Stromal cell of bone marrow (primary cell): ENCODE results near the gene FXYD6.
"Not testable (repeated sequence)": the region's sequence is repeated elsewhere in the genome, so short reads cannot be mapped to it uniquely, and the experiment has no call there.

ENCODE experiments used
- DNase-seq: peaks from one replicate; pipeline ENCODE4 v3.0.0-alpha.2; 2012; ENCODE audit warnings: low read depth

FXYD6 gene, protein sequence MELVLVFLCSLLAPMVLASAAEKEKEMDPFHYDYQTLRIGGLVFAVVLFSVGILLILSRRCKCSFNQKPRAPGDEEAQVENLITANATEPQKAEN

DNA sequence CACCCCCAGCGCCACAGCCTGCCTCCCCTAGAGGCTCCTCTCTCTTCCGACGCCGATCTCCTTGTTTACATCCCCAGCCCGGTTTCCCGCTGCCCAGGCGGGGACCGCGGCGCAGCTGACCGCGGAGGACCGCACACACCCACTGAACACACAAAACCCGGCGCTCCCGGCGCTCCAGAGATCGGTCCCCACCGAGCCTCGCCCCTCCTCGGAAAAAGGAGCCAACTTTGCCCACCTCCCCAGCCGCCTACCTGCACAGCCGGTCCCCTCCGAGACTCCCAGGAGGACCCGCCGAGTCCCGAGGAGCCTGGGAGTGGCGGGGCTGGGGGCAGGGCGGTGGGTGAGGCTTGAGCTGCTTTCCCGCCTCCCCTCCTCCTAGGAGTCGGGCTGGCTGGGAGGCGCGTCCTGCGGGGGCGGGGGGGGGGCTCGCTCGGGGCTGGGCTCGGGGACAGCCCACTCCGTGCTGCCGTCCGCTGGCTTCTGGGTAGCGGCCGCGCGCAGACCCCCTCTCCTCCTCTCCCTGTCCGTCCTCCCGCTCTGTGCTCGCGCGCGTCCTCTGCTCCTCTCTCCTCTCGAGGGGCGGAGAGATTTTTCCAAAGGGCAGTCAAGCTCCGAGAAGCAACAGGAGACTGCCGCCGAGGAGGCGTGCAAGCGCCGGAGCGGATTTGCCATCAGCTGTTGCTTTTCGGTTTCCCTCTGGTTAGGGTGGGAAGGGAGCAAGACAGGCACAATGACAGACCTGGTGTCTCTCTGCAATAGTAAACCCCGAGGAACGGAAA, at the start of gene FXYD6:
Gene FXYD6 (minus strand): TSS at position 318 of the 779 bp plus-strand sequence. CDS start 33,882 bp downstream, outside the sequence.
- DNase-seq, result no peak

DNA sequence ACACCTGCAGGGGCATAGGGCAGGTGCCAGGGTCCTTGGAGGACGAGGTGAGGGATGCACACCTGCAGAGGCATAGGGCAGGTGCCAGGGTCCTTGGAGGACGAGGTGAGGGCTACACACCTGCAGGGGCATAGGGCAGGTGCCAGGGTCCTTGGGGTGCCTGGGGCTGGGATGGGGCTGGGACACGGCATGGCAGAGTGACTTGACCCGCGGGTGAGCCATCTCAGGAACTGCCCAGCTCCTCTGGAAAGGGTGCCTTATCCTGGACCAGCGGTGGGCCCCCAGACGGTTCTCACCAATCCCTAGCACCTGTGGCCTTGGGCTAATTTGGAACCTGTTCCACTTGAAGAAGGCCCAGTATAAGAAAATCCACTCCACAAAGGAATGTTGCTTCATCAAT, 49.7 kb upstream of the FXYD6 start:
- DNase-seq, result not testable (repeated sequence)

DNA sequence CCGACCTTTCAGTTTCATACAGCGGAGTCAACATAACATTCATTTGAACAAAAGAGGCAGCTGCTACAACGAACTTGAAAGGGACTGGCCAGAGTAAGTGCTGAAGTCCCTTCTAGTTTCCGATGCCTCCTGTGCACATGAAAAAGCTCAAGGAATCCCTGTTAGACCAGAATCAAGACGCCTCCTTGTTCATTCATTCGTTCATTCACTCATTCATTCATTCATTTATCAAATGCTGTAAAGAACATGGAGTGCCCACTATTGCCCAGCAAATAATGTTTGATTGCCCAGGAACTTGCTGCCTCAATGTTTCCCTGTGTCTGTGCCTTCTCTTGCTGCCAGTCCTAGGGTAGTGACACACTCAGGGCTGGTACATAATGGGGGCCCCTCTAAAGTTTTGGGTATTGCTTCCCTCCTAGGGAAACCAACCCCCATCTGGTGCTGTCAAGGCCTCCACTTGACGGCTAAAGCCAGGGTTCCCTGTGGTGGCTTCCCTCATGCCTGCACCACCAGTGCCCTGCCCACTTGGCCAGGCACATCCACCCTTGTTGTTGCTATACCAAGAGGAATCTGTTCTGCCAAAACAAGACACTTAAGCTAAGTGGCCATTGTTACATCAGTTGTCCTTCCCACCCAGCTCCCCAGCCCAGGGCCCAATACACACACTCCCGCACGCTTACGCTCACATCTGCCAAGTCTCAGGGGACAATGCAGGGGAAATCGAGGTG, 48.9 kb upstream of the FXYD6 start:
- DNase-seq, result no peak

DNA sequence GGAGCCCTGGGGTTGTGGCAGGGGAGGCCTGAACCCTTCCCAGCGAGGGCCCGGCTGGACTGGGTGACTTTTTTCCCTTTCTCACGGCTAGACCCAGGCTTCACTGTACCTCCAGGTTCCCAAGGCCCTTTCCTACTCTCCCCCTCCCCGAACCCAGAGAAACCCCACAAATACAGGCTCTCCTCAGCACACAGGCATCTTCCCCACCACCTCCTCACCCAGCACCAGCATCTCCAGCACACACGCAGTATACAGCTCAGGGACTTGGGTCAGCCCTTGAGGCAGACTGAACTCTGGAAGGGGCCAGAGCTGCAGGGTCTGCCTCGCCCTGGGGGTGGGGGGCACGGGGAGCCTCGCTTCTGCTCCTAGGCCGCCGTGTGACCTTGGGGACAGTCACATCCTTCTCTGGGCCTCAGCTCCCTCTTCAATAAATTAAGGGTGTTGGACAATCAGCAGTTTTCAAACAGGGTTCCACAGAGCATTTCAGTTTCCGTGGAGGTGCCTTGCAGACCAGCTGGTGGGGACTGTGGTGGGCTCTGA, 48.2 kb upstream of the FXYD6 start:
- no peak for DNase-seq

DNA sequence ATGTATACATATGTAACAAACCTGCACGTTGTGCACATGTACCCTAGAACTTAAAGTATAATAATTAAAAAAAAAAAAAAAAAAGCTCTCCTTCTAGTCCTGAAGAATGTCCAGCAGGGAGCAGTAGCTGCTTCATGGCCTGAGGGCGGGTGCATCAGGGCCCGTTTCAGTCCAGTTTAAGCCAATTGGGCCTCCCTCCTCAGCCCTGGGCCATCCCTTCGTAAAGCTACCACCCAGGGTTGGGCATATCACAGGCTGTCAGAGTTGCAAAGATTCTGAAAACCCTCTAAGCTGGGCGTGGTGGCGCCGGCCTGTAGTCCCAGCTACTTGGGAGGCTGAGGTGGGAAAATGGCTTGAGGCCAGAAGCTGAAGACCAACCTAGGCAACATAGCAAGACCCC, 47.3 kb upstream of the FXYD6 start:
- no peak for DNase-seq

DNA sequence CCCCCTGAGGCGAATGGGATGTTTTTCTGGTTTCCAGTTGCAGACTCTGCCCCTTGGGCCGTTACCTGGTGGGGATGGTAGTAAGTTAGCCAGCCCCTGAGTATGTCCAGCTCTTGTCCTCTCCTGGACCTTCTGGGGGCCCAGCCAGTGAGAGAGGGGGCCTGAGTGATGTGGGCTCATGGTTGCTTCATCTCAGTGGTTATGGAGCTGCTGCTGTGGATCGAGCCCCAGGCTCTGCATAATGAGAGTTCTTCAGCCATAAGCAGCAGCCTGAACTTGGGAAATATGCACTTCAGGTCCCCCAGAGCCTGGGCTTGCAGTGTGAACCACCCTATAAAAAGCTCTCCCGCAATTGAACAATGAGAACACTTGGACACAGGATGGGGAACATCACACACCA, 46.8 kb upstream of the FXYD6 start:
- DNase-seq, result no peak

DNA sequence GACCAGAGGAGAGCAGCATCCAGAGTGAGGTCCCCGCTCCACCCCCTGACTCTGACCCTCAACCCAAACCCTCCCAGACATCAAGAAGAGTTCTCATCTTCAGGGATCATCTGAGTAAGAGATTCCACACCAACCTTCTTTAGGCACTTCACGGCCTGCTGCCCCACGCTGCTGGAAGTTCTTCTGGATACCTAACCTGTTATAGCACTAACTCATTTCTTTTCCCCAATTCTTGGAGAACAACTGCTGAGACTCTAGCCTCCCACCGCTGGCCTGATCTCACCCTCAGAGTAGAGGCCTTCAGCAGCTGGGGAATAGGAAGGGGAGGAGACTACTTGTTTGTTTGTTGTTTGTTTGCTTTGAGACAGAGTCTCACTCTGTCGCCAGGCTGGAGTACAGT, 45.4 kb upstream of the FXYD6 start:
- no peak for DNase-seq

DNA sequence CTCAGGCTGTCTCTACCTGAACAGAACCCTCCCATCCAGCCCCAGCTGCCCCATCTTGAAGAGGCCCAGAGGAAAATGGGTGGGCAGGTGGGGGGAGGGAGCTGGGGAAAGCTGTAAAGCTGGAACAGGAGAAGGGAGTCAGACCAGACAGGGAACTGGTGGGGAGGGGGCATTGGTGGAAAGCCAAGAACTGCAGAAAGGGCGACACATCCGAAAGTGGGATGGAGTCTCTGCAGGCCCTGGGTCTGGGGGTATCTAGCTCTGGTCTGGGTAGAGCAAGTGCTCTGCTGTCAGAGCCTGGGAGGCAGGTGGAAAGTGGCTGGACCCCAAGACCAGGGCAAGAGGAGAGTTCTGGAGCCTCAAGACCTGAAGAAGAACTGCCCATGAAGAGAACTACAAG, 45.0 kb upstream of the FXYD6 start:
- no peak for DNase-seq

DNA sequence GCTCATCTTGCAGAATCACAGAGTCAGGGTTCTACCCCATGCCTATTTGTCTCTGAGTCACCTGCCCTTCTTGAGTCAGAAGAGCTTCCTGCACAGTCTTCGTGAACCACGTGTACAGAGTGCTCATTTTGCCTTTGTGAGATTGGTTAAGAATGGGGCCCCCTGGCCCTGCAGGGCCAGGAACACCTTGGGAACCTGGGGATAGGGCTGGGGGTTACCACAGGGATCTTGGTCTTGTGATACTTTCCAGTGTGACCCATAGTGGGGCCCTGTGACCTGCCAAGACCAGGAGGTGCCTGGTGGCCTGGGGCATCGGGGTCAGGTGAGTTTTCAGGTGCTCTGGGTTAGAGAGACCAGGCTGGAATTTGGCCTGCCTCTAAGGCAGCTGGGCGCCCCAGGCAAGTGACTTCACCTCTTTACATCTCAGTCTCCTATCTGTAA, 43.3 kb upstream of the FXYD6 start:
- DNase-seq, result no peak

DNA sequence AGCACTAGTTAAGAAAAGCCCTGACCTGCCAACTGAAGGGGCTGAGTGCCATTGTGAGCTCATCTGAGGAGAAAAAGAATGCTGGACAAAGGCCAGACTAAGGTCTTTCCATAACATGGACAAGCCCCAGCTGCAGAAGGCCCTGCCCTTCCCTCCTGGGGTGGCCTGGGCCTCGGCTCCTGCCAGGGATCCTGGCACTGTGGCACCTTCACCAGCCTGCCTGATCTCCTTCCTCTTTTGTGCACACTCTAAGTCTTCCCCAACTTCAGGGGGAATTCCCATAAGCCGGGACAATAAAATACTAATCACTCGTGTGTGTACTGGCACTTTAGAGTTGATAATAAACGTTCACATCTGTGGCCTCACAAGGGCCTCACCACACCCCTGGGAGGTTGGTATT, 42.9 kb upstream of the FXYD6 start:
- DNase-seq, result no peak

DNA sequence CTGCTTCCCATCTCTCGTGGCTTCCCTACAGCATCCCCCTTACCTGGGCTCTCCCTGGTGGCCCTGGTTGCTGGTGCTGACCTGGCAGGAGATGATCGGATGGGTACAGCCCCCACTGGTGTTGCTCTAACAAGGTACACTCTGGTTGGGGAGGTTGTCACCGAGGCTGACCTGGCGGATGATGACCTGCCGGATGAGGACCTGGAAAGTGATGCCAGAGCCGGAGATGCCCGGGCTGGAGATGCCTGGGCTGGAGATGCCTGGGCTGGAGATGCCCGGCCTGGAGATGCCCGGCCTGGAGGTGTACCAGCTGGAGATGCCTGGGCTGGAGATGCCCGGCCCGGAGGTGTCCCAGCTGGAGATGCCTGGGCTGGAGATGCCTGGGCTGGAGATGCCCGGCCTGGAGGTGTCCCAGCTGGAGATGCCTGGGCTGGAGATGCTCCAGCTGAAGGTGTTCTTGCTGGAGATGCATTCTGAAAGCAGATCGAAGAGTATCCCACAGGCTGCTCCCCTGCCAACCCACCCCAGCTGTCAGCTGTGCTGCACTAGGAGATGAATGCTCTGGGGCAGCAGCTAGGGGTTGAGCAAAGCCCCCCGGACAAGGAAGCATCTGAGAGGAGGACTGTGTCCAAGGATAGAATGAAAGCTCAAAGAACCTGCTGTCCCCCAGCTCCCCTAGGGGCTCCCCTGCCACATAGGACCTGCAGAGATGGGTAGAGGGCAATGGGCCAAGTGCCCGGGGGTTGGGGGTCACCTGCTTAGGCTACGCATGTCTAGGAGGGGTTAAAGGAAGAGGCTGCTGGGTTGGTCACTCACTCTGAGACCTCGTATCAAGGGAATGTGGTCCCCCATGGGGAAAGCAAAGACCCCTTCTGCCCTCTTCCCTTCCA, 42.2 kb upstream of the FXYD6 start:
- DNase-seq, result no peak

DNA sequence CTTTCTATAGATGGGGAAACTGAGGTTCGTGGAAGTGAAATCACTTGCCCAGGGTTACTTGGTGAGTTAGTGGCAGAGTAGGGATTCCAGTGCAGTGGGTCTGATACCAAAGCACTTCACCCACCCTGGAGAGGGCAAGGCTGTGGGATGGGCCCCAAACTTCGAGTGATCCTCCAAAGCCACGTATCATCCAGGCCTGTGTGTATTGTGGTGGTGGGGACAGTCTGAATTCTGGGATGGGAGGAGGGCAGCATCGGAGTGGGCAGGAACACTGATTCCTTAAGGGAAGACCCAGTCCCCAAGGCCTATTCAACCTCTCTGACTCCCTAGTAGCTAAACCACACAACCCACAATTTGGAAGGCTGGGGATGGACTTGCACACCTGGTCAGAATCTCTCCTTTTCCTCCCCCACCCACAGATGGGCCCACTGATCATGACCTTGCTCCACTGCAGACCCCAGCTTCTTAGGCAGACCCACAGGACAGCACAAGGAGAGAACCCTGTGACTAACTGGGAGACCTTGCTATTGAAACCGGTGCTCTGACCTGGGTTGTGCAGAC, 41.2 kb upstream of the FXYD6 start:
- no peak for DNase-seq

DNA sequence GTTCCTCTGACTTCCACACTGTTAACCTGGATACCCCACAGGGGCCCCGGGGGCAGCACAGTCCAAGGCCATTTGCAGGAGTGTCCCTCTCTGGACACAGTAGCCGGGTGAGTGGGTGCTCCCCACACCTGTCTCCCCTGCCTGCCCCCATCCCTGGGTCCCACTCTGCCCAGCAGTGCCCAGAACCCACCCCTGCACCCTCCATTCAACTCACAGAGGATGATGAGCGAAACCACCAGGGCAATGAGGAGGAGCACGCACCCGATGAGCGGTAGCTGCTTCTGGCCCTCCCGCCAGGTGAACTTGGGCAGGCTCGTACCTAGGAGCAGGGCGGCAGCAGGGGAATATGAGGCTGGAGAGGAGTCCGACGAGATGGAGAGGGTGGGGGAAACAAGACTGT, 40.5 kb upstream of the FXYD6 start:
- DNase-seq, result no peak

DNA sequence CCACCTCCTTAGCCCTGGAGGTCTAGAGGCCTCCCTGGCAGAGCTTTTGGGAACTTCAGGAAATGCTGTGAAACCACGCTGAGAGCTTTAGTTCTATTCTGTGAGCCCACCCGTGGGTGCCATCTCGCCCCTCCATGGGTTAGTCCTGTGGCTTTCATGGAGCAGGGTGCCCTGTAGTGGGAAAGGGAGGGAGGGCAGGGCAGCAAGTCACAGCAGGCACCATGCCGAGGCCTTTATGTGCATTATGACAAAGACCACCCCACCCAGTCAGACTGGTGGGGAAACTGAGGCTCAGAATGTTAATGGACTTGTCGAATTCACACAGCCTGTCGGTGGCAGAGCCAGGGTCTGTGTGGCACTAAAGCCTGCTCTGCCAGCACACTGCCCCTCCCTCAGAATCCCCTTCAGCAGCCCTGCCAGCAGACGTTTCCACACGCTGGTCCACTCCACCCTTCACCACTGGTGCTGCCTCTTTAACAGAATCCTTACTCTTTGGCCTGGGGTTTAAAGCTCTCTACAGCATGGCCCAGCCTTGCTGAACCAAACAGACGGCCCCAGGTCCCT, 39.3 kb upstream of the FXYD6 start:
- no peak for DNase-seq

DNA sequence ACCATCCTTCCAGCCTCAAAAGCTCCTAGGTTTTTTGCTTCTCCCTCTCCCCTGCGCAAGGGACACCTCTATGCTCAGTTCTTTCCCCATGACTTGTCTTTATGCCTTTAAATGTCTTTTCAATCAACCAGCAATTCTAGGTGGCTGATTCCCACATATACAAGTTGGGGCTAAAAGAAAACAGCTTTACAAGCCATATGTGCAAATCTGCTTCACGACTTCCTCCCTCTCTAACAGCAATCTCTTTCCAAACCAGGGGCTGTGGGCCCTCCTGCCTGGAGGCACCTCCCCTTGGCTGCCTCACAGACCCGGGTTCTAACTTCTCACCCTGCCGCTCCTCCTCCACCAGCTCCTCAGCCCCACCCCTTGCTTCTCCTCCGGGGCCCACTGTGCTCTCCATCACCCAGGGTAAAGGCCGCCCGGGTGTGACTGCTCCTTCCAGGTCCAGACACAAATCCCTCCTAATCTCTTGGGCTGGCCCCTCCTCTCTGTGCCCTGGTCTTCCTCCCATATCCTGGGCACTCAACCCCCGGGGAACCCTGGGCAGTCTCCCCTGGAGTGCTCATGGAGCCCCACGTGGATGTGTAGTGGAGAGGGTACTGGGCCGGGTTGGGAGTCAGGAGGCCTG, 38.6 kb upstream of the FXYD6 start:
- no peak for DNase-seq

DNA sequence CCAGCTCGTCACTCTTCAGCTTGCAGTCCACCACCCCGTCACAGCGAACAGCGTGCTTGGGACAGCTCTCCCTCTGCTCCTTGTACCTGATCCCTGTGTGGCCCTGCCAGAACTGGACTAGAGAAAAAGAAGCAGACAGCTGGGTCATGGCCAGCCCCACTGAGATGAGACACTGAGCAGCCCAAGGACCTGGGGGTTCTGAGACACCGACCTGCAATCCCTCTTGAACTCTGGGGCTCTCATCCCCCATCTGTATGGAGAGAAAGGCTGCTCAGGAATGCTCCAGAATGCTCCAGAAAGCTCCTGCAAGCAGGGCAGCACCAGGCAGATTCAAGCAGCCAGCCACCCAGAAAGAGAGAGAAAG, 37.9 kb upstream of the FXYD6 start:
- no peak for DNase-seq

DNA sequence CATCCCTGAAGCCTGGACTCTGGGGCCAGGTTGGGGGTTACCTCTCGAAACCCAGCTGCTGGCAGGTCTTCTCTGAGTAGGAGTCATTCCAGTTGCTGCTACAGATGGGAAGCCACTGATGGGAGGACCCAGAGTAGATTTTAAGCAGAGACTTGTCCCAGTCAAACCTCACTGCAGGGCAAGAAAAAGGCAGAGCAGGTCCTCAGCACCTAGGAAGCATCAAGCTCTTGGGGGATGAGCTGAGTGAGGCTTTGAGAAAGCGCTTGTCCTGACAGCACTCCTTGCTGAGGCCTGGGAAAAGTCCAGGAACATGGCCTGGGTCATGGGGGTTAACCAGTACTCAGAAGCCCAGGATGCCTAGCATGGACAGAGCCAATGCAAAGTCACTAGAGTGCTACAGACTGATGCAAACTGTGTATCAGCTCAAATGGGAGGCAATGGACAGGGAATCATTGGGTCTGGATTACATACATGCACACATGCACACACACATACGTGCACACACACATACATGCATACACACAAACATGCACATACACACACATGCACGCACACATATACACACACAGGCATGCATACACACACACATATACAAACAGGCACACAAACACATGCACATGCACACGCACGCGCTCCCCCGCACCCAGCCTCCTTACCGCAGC, 37.4 kb upstream of the FXYD6 start:
- no peak for DNase-seq

DNA sequence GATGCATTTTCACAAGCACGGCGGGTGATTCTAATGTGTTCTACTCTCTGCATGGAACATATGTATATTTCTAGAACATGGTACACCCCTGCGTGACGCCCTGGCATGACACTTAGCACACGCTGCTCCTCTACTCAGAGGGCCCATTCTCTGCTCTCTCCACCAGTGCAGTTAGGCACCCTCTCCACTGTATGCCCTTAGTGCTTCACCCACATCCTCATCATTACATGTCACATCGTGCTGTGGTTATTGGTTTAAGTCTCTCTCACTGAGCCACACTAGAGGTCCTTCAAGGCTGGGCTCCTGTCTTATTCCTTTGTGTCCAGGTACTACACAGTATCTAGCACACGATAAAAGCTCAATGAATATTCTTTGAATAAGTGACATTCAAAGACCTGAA, 36.0 kb upstream of the FXYD6 start:
- DNase-seq, result no peak

DNA sequence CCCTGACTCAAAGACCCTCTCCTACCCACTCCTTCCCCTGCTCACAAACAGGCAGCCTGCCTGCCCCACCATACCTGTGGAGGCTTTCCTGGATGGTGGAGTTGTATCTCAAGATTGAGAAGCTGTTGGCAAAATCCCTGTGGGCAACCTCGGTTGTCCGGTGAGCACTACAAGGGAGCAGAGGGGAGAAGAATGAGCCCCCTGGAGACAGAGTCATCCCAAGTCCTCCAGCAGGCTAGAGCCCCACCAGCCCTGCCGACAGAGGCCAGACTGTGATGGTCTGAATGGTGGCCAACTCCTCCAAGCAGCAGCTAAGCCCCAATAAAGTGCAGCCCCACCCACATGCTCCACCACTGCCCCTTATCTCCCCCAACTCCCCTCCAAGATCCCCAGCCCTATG, 35.2 kb upstream of the FXYD6 start:
- no peak for DNase-seq

DNA sequence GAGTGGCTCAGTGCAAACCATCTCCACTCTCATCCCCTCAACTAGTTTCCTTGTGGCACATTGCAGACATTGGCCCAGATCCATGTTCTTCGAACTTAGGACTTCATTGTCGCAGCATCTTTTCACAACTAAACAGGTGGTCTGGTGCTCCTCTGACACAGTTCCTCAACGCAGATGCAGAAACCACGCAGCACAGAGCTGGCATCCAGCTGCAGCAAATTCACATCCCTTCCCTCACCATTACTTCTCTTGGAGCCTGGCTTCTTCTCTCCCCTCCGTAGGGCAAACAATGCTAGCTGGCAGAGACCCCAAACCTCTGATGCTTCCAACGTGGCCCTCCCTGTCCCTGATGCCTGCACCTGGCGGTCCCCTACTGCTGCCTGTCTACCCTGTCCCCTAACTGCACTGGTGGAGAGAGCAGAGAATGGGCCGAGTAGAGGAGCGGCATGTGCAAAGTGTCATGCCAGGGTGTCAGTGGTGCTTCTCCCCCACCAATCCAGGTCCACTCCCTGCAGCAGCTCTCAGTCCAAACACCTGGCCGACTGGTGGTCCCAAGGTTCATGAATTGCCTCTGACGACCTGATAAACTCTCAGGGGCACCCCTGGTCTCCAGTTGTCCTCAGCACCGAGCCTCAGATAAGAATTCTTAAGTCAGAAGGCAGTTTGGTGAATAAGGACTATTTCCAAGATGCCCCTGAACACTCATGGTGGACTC, 34.6 kb upstream of the FXYD6 start:
- DNase-seq, result no peak
